HG03066 (cell line): ENCODE results near the gene MORN3.
A peak's percentile ranks its signal among the peaks of the same experiment; 100 is the strongest.
"Not testable (repeated sequence)": the region's sequence is repeated elsewhere in the genome, so short reads cannot be mapped to it uniquely, and the experiment has no call there.

Experiments
- ATAC-seq: cut with Tn5 transposase; IDR thresholded peaks from one replicate; pipeline ENCODE4 v1.9.1; 2021; ENCODE audit warnings: low read depth; ENCODE audit not compliant: unreplicated experiment

Gene MORN3

DNA sequence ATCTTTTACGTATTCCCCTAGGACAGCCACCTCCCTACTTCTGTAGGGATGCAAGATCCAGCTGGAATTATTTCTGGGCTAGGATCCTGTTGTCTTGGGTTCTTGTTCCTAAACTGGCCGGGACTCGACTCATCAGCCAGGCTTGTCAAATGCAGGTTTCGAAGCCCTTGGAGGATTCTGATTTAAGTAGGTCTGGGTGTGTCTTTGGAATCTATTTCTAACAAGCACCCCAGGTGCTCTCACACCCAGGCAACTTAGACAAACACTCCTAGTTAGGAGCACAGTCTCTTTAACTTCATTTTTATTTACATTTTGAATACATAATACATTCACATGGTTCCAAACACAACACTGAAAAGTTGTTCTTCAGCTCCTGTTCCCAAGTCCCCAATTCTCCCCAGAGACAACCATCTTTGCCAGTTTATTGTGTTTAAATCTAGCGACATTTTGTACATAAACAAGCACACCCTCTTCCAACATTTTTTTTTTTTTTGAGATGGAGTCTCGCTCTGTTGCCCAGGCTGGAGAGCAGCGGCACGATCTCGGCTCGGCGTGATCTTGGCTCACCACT is 20.9 kb downstream of the MORN3 start:
- no peak for ATAC-seq

- ATAC-seq = no peak
These were observed 28.2 kb downstream of the MORN3 start for GRCh38 chr12:121641343-121641630.

- ATAC-seq = no peak
These were observed 30.9 kb downstream of the MORN3 start for GRCh38 chr12:121638298-121639202.

- no peak for ATAC-seq
These were observed 32.1 kb downstream of the MORN3 start for GRCh38 chr12:121637231-121637914.

DNA sequence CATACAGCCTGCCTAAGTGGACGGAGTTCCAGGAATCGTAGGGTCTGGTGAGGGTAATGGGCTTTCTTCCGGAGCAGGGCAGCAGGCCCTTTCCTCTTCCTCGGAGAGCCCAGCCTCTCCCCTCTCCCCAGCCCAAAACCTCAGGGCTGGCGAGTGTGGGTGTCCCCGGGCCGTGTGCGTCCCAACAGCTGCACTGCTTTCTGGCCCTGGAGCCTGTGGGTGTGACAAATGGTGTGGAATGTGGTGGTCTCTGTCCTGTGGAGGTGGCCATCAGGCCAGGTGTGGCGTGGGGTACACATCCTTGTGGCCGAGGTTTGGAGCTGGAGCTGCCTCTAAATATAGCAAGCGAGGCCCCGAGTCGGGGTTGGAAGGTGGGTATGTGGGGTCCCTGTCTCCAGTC is 34.6 kb downstream of the MORN3 start:
- ATAC-seq = no peak

GRCh38 chr12:121633833-121634196 is 35.6 kb downstream of the MORN3 start:
- not testable (repeated sequence) for ATAC-seq

DNA sequence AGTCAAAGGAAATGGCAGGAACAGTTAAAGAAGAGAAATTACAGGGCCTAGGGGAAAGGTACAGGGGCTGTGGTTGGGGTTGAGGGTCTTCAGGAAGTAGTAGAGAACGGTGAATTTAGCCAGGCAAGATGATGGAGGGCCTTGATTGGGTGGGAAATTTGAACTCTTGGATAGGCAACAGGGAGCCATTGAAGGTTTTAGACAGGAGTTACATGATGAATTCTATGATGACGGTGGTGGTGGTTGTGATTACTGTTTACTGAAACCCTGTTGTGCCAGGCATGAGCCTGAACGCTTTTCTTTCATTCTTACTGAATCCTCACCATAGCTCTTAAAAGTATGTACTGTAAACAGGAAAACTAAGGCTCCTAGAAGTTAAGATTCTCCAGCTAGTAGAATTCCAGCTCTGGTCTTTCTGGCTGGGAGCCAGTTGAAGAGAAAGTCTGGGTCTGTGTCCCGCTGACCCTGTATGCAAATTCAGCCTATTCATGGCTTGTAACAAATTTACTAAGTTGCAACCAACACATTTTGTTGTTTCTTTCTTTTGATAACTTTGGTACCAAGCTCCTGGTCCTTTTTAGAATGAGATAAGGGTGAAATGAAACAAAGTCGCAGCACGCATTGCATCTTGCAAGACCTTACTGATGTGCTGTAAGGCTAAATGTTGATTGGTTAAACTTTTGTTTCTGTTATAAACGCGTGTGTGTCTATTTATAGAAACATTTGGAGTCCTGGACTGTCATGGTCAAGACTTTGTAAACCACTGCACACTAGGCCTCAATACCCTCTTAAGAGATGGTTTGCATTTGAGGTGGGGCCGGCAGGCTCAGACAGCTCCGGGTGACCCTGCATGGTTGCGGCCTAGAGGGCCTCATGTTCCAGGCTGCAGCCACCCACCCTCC is 37.1 kb downstream of the MORN3 start:
- ATAC-seq = no peak

- ATAC-seq = no peak
These were observed 38.6 kb downstream of the MORN3 start for GRCh38 chr12:121630791-121631355.

GRCh38 chr12:121628536-121628935 is 40.9 kb downstream of the MORN3 start:
- ATAC-seq = no peak

- no peak for ATAC-seq
These were observed 41.4 kb downstream of the MORN3 start for GRCh38 chr12:121628037-121628436.

DNA sequence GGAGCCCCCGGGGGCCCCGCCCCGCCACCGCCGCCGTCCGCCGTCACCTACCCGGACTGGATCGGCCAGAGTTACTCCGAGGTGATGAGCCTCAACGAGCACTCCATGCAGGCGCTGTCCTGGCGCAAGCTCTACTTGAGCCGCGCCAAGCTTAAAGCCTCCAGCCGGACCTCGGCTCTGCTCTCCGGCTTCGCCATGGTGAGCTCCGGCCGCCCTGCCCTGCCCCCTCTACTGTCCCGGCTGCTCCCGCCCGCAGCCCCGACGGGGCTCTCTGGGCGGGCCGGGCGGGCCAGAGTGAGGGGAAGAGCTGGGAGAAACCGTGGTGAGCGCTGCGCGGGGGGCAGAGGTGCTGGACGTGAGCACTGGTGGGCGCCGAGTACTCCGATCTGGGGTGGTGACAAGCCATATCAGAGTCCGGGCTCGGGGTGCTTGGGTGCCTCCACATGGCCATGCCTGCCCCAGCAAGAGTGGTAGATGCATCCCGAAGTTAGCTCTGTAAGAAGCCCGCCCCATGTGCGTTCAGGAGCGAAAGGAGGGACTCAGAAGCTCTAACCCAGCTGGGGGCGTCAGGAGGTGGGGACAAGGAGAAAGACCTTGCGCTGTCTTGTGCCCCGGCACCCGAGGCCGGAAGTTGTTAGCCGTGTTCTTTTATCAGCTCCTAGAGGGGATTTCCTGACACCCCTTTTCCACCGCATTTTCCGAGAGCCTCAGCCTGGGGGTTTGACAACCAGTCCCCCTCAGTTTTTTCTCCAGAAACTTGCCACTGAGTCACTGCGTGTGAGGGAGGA is 42.4 kb downstream of the MORN3 start:
- ATAC-seq = peak; percentile 40

DNA sequence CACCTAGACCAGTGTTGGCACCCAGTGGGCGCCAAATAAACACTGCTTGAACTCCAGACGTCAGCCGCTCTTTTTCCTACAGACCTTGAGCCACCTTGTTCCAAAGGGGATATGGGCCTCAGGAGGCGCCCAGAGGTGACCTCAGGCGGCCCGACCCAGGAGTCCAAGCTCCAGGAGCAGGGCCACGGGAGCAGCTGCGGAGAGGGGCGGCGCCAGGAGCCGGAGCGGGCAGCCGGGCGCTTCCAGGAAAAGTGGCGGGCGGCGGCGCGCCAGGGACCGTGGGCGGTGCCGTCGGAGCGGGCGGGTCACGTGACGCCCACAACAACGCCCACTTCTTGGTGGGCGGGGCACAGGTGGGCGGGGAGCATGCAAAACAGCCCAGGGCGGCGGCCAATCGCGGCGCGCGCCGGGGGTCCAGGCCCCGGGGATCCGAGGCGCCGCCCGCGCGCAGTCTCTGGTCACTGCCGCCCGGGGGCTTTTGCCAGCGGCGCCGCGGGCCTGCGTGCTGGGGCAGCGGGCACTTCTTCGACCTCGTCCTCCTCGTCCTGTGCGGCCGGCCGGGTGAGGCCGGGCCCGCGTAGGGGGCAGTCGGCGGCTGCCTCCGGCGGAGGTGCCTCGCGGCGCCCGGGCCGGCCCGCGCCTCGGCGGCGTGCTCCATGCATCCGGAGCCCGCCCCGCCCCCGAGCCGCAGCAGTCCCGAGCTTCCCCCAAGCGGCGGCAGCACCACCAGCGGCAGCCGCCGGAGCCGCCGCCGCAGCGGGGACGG is 43.2 kb downstream of the MORN3 start, which contains the start of gene ORAI1:
ORAI1 (plus strand) TSS at position 444 of the 766 bp plus-strand sequence.
- ATAC-seq = peak; percentile 52

- no peak for ATAC-seq
These were observed 49.0 kb downstream of the MORN3 start for GRCh38 chr12:121620333-121620891.

DNA sequence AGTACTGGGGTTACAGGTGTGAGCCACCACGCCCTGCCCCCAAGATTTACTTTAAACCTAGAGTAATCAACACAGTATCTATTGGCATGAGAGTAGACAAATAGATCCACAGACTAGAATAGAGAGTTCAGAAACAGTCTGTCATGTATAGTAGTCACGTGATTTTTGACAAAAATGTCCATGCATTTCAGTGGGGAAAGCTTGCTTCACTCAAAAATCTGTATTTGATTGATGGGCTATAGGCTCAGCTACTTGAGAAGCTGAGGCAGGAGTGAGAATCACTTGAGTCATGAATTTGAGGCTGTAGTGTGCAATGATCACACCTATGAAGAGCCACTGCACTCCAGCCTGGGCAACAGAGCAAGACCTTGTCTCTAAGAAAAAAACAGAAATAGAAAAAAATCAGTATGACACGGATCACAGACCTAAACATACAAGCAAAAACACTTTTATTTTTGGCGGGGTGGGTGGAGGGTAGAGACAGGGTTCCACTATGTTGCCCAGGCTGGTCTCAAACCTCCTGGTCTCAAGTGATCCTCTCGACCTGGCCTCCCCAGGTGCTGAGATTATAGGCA is 50.7 kb downstream of the MORN3 start:
- ATAC-seq = no peak

GRCh38 chr12:121614872-121615467 is 54.5 kb downstream of the MORN3 start:
- ATAC-seq = no peak

DNA sequence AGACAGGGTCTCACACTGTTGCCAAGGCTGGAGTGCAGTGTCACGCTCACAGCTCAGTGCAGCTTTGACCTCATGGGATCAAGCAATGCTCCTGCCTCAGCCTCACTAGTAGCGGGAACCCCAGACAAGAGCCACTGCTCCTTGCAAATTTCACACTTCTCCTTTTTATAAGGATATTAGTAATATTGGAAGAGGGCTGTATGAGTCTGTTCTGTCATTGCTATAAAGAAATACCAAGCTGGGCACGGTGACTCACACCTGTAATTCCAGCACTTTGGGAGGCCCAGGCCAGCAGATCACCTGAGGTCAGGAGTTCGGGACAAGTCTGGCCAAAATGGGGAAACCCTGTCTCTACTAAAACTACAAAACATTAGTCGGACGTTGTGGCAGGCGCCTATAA is 56.0 kb downstream of the MORN3 start:
- ATAC-seq = no peak

DNA sequence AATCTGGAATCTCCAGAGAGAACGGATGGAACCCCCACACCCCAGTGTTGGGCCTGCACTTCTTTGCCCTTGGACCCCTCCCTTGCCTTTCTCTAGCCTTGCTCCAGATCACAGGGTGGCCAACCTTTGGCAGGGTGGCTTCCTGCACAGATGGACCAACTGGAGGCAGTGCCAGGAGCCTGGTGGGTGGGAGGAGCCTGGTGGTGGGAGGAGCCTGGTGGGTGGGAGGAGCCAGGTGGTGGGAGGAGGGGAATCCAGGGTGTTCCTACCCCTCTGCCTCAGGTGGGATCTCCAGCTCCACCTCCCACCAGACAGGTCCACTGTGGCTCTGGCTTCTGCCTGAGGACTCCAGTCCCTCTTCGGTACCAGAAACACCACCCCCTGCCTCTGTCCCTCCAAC is 58.1 kb downstream of the MORN3 start:
- ATAC-seq = no peak
